ENCODE results near the gene ZDHHC14.
"Not testable (repeated sequence)": the region's sequence is repeated elsewhere in the genome, so short reads cannot be mapped to it uniquely, and the experiment has no call there.

The ZDHHC14 gene
- total RNA-seq = 2.4 to 8.7 (median 5.4) reads per million in 17 experiments

GRCh38 chr6:157380779-157381561, at the start of gene ZDHHC14:
Gene ZDHHC14 (plus strand): TSS chr6:157381190.
- DNase-seq = peak; percentile 90 to 98 (median 94)

- DNase-seq = no peak
Observed at GRCh38 chr6:157332813-157333212, 48.2 kb upstream of the ZDHHC14 start.

- no peak for DNase-seq
Observed at GRCh38 chr6:157333537-157333936, 47.5 kb upstream of the ZDHHC14 start.

GRCh38 chr6:157333956-157334355, 47.0 kb upstream of the ZDHHC14 start:
- DNase-seq = no peak

GRCh38 chr6:157335829-157336228, 45.2 kb upstream of the ZDHHC14 start:
- DNase-seq = no peak

GRCh38 chr6:157337276-157337675, 43.7 kb upstream of the ZDHHC14 start:
- DNase-seq = not testable (repeated sequence)

- no peak for DNase-seq
Observed at GRCh38 chr6:157337751-157338150, 43.2 kb upstream of the ZDHHC14 start.

- no peak for DNase-seq
Observed at GRCh38 chr6:157339432-157339831, 41.6 kb upstream of the ZDHHC14 start.

GRCh38 chr6:157343732-157344131, 37.3 kb upstream of the ZDHHC14 start:
- no peak for DNase-seq

- no peak for DNase-seq
Observed at GRCh38 chr6:157346373-157346772, 34.6 kb upstream of the ZDHHC14 start.

GRCh38 chr6:157358287-157358686, 22.7 kb upstream of the ZDHHC14 start:
- DNase-seq = no peak

GRCh38 chr6:157361886-157362285, 19.1 kb upstream of the ZDHHC14 start:
- no peak for DNase-seq

GRCh38 chr6:157364705-157365104, 16.3 kb upstream of the ZDHHC14 start:
- DNase-seq = no peak

- DNase-seq = no peak
Observed at GRCh38 chr6:157366648-157367047, 14.3 kb upstream of the ZDHHC14 start.

GRCh38 chr6:157368359-157369049, 12.5 kb upstream of the ZDHHC14 start:
- no peak for DNase-seq

GRCh38 chr6:157370755-157371154, 10.2 kb upstream of the ZDHHC14 start:
- DNase-seq = no peak

- no peak for DNase-seq
Observed at GRCh38 chr6:157372501-157373280, 8.3 kb upstream of the ZDHHC14 start.

- DNase-seq = no peak
Observed at GRCh38 chr6:157374889-157375443, 6.0 kb upstream of the ZDHHC14 start.

GRCh38 chr6:157376241-157376640, 4.7 kb upstream of the ZDHHC14 start:
- no peak for DNase-seq

- peak; percentile 6 to 41 (median 20) for DNase-seq
Observed at GRCh38 chr6:157376706-157377230, 4.2 kb upstream of the ZDHHC14 start.

GRCh38 chr6:157379656-157380457, 1.1 kb upstream of the ZDHHC14 start:
- peak; percentile 90 to 95 (median 94) for DNase-seq

- DNase-seq = peak in 2 of 4 experiments; percentile 10 to 40
Observed at GRCh38 chr6:157380458-157380778, 572 bp upstream of the ZDHHC14 start.

Data from suppressor macrophage (primary cell).